H1 (cell line): ENCODE data around the gene BRPF3. TPM values are rescaled to one million over a fixed set of nuclear protein-coding genes. Genes with fewer than 3 reads are reported as not detected.

ENCODE experiments used
- CTCF ChIA-PET: fragments of 300-600 bp; sonication (Branson Sonifier 250); formaldehyde crosslinking; loops from one replicate; lab custom pipeline; 2021; ENCODE audit not compliant: partially characterized antibody; lab: Charles Lee
- POLR2A ChIA-PET: fragments of 300-600 bp; sonication (Branson Sonifier 250); formaldehyde crosslinking; loops from one replicate; lab custom pipeline; 2021; ENCODE audit warnings: inconsistent platforms; ENCODE audit not compliant: partially characterized antibody; lab: Charles Lee
- DNase-seq, 2 experiments: peaks; one replicate each; pipeline versions ENCODE4 v3.0.0 to v3.0.0-alpha.2; 2010 to 2022; ENCODE audit warnings: low spot score in 2 of 2, low read depth in 1 of 2, mixed read lengths in 1 of 2
- FAIRE-seq: peaks from 2 replicates; lab custom pipeline; 2011; peaks lifted over from hg19 to GRCh38; lab: Jason Lieb, UNC
- H2AFZ ChIP-seq: 2 replicates; pipeline ENCODE4 v1.8.1; 2012; ENCODE audit warnings: low read length, inconsistent platforms
- H2AK5ac ChIP-seq: 2 replicates; pipeline ENCODE4 v1.6.1; 2013; ENCODE audit warnings: low read depth, low read length
- H2BK120ac ChIP-seq: replicated peaks from 2 replicates; pipeline ENCODE3; 2013; ENCODE audit warnings: low read depth, low read length, inconsistent platforms
- H2BK12ac ChIP-seq: 2 replicates; pipeline ENCODE4 v1.6.1; 2013; ENCODE audit warnings: low read depth, low read length
- H2BK15ac ChIP-seq: 2 replicates; pipeline ENCODE4 v1.6.1; 2013; ENCODE audit warnings: low read length
- H2BK20ac ChIP-seq: 2 replicates; pipeline ENCODE4 v1.6.1; 2013; ENCODE audit warnings: low read length
- H2BK5ac ChIP-seq: 2 replicates; pipeline ENCODE4 v1.6.1; 2013; ENCODE audit warnings: low read depth, low read length
- H3K14ac ChIP-seq: 2 replicates; pipeline ENCODE4 v1.6.1; 2013; ENCODE audit warnings: inconsistent platforms; ENCODE audit not compliant: insufficient read length
- H3K18ac ChIP-seq: 2 replicates; pipeline ENCODE4 v1.6.1; 2013; ENCODE audit warnings: low read length; ENCODE audit errors: extremely low read depth
- H3K23ac ChIP-seq: 2 replicates; pipeline ENCODE4 v1.6.1; 2013; ENCODE audit warnings: inconsistent platforms; ENCODE audit not compliant: insufficient read length
- H3K23me2 ChIP-seq: 2 replicates; pipeline ENCODE4 v1.6.1; 2013; ENCODE audit warnings: low read depth, low read length
- H3K27ac ChIP-seq: 2 replicates; pipeline ENCODE4 v1.6.1; 2011; ENCODE audit warnings: low read depth, low read length, inconsistent platforms
- H3K27me3 ChIP-seq, 4 experiments: replicated peaks in 1 of 4; 1 replicate in 1 of 4; 2 replicates in 3 of 4; pipeline versions ENCODE4 v1.6.1 to v1.8.1; 2011 to 2013; ENCODE audit warnings: low read length in 3 of 4, mild to moderate bottlenecking in 3 of 4, inconsistent platforms in 2 of 4, mixed read lengths in 2 of 4, moderate library complexity in 1 of 4; ENCODE audit not compliant: control insufficient read depth in 3 of 4, insufficient read depth in 3 of 4; ENCODE audit errors: extremely low read depth in 1 of 4
- H3K36me3 ChIP-seq, 4 experiments: 2 replicates each; pipeline versions ENCODE4 v1.6.1 to v1.8.1; 2011 to 2013; ENCODE audit warnings: mild to moderate bottlenecking in 4 of 4, low read length in 3 of 4, moderate library complexity in 2 of 4, control low read depth in 1 of 4, inconsistent platforms in 1 of 4; ENCODE audit not compliant: insufficient read depth in 4 of 4, control insufficient read depth in 2 of 4
- H3K4ac ChIP-seq: replicated peaks from 2 replicates; pipeline ENCODE3; 2013; ENCODE audit warnings: low read length, low read depth, mixed read lengths, inconsistent platforms; ENCODE audit not compliant: insufficient read length
- H3K4me1 ChIP-seq, 4 experiments: replicated peaks in 1 of 4; 1 replicate in 1 of 4; 2 replicates in 3 of 4; pipeline versions ENCODE4 v1.6.1 to v1.8.1; 2011 to 2013; ENCODE audit warnings: low read length in 3 of 4, inconsistent platforms in 2 of 4, mixed read lengths in 1 of 4; ENCODE audit not compliant: insufficient read depth in 4 of 4, control insufficient read depth in 3 of 4
- H3K4me2 ChIP-seq, 2 experiments: 2 replicates each; pipeline versions ENCODE4 v1.6.1 to v1.8.1; 2011 to 2013; ENCODE audit warnings: low read depth in 2 of 2, low read length in 2 of 2, control low read depth in 1 of 2, inconsistent platforms in 1 of 2, mild to moderate bottlenecking in 1 of 2; ENCODE audit not compliant: insufficient read depth in 1 of 2
- H3K4me3 ChIP-seq, 4 experiments: fragments of 200-600, 300-600 bp in 1 of 4; sonication (generic), shearing (Covaris generic), sonication (Bioruptor Twin) in 1 of 4; 2 replicates each; pipeline versions ENCODE4 v1.5.1 to v1.8.1; 2011 to 2016; ENCODE audit warnings: low read length in 4 of 4, low read depth in 3 of 4, control low read depth in 2 of 4, inconsistent platforms in 2 of 4, mild to moderate bottlenecking in 2 of 4, mixed read lengths in 1 of 4, moderate library complexity in 1 of 4; ENCODE audit not compliant: insufficient read depth in 2 of 4; ENCODE audit errors: extremely low read depth in 1 of 4
- H3K56ac ChIP-seq: replicated peaks from 2 replicates; pipeline ENCODE3; 2013; ENCODE audit warnings: low read depth, mild to moderate bottlenecking, mixed read lengths, low read length, inconsistent platforms; ENCODE audit not compliant: insufficient read length
- H3K79me1 ChIP-seq: 2 replicates; pipeline ENCODE4 v1.6.1; 2013; ENCODE audit warnings: low read depth, low read length, control low read depth
- H3K79me2 ChIP-seq, 2 experiments: 2 replicates each; pipeline versions ENCODE4 v1.6.1 to v1.8.1; 2012 to 2013; ENCODE audit warnings: low read length in 2 of 2, mild to moderate bottlenecking in 2 of 2, inconsistent platforms in 1 of 2; ENCODE audit not compliant: insufficient read depth in 2 of 2, control insufficient read depth in 1 of 2
- H3K9ac ChIP-seq, 4 experiments: replicated peaks in 1 of 4; 1 replicate in 1 of 4; 2 replicates in 3 of 4; pipeline versions ENCODE4 v1.6.1 to v1.8.1; 2011 to 2013; ENCODE audit warnings: low read depth in 3 of 4, low read length in 3 of 4, control low read depth in 2 of 4, mild to moderate bottlenecking in 2 of 4, moderate library complexity in 2 of 4, inconsistent platforms in 1 of 4; ENCODE audit errors: extremely low read depth in 1 of 4
- H3K9me3 ChIP-seq, 2 experiments: 2 replicates each; pipeline versions ENCODE4 v1.6.1 to v1.8.1; 2012 to 2013; ENCODE audit warnings: mild to moderate bottlenecking in 2 of 2, moderate library complexity in 2 of 2, control low read depth in 1 of 2, inconsistent platforms in 1 of 2, low read depth in 1 of 2, low read length in 1 of 2, mixed read lengths in 1 of 2; ENCODE audit not compliant: insufficient read depth in 2 of 2
- H4K20me1 ChIP-seq, 2 experiments: replicated peaks in 1 of 2; 2 replicates each; pipeline versions ENCODE3 to v1.8.1; 2011 to 2013; ENCODE audit warnings: inconsistent platforms in 2 of 2, low read length in 2 of 2, mild to moderate bottlenecking in 1 of 2; ENCODE audit not compliant: insufficient read depth in 2 of 2, control insufficient read depth in 1 of 2
- H4K5ac ChIP-seq: 2 replicates; pipeline ENCODE4 v1.6.1; 2013; ENCODE audit warnings: low read length, low read depth, mixed read lengths, inconsistent platforms; ENCODE audit not compliant: insufficient read length
- H4K8ac ChIP-seq: 2 replicates; pipeline ENCODE4 v1.8.0; 2013; ENCODE audit warnings: mild to moderate bottlenecking, moderate library complexity, low read length, inconsistent platforms; ENCODE audit not compliant: insufficient read depth; ENCODE audit errors: extremely low read depth
- H4K91ac ChIP-seq: replicated peaks from 2 replicates; pipeline ENCODE3; 2013; ENCODE audit warnings: low read length, mixed read lengths, inconsistent platforms; ENCODE audit not compliant: insufficient read length
- BRCA1 ChIP-seq: IDR thresholded peaks from 2 replicates; pipeline ENCODE4 v1.6.1; 2012; ENCODE audit warnings: low read depth, low read length, improper control_type of control experiment
- CHD1 ChIP-seq: IDR thresholded peaks from 2 replicates; pipeline ENCODE4 v1.6.1; 2012; ENCODE audit warnings: low read depth, low read length, improper control_type of control experiment
- CTBP2 ChIP-seq: IDR thresholded peaks from 2 replicates; pipeline ENCODE4 v1.7.0; 2011; ENCODE audit warnings: borderline replicate concordance, mild to moderate bottlenecking, moderate library complexity, mixed read lengths, low read length; ENCODE audit not compliant: insufficient read depth, insufficient read length
- GABPA ChIP-seq: IDR thresholded peaks from 2 replicates; pipeline ENCODE4 v1.6.1; 2011; ENCODE audit warnings: mild to moderate bottlenecking, low read length, moderate library complexity, borderline replicate concordance; ENCODE audit not compliant: insufficient read depth
- GTF2F1 ChIP-seq: IDR thresholded peaks from 2 replicates; pipeline ENCODE4 v1.6.1; 2012; ENCODE audit warnings: low read depth, low read length, improper control_type of control experiment, borderline replicate concordance
- JUN ChIP-seq: IDR thresholded peaks from 2 replicates; pipeline ENCODE4 v1.6.1; 2011; ENCODE audit warnings: low read depth, mild to moderate bottlenecking, improper control_type of control experiment, low read length
- KDM1A ChIP-seq: fragments of 200-600, 300-600 bp; sonication (generic); IDR thresholded peaks from 2 replicates; pipeline ENCODE4 v1.7.1; 2016; ENCODE audit warnings: mild to moderate bottlenecking, low read length, borderline replicate concordance
- RBBP5 ChIP-seq: IDR thresholded peaks from 2 replicates; pipeline ENCODE4 v1.7.1; 2012; ENCODE audit warnings: low read depth, mild to moderate bottlenecking, inconsistent platforms, low read length, moderate library complexity, borderline replicate concordance
- RXRA ChIP-seq: IDR thresholded peaks from 2 replicates; pipeline ENCODE4 v1.6.1; 2011; ENCODE audit warnings: low read depth, mild to moderate bottlenecking, low read length, moderate library complexity; ENCODE audit not compliant: insufficient read depth
- SIN3A ChIP-seq, 2 experiments: IDR thresholded peaks in 1 of 2; conservative IDR thresholded peaks in 1 of 2; 2 replicates each; pipeline ENCODE4 v1.6.1; 2011 to 2012; ENCODE audit warnings: low read length in 2 of 2, improper control_type of control experiment in 1 of 2, low read depth in 1 of 2, mild to moderate bottlenecking in 1 of 2
- SP1 ChIP-seq: IDR thresholded peaks from 2 replicates; pipeline ENCODE4 v1.6.1; 2011; ENCODE audit warnings: low read depth, low read length
- SRF ChIP-seq: IDR thresholded peaks from 2 replicates; pipeline ENCODE4 v1.6.1; 2011; ENCODE audit warnings: mild to moderate bottlenecking, low read depth, low read length, moderate library complexity
- TAF7 ChIP-seq: optimal IDR thresholded peaks from 2 replicates; pipeline ENCODE3; 2011; ENCODE audit warnings: low read depth, mild to moderate bottlenecking, inconsistent platforms, low read length, moderate library complexity, borderline replicate concordance
- TCF12 ChIP-seq: IDR thresholded peaks from 2 replicates; pipeline ENCODE4 v1.6.1; 2011; ENCODE audit warnings: low read depth, mild to moderate bottlenecking, low read length
- YY1 ChIP-seq: IDR thresholded peaks from 2 replicates; pipeline ENCODE4 v1.6.1; 2011; ENCODE audit warnings: low read depth, mild to moderate bottlenecking, low read length
- WGBS, 2 experiments: shearing (Covaris generic) in 1 of 2; methylation state at CpG; one replicate each; pipeline versions ENCODE4 v1.1.6 to v1.1.7; 2013 to 2015; ENCODE audit warnings: low lambda C conversion rate in 2 of 2, mixed read lengths in 2 of 2, inconsistent platforms in 1 of 2, low coverage in 1 of 2, missing lambda C conversion rate in 1 of 2; ENCODE audit not compliant: insufficient replicate concordance in 2 of 2, insufficient coverage in 1 of 2, insufficient read length in 1 of 2; ENCODE audit errors: extremely low coverage in 1 of 2, missing lambda C conversion rate in 1 of 2; 5-methylcytosine and 5-hydroxymethylcytosine counted together
- polyA plus RNA-seq, 7 experiments: library from polyadenylated mRNA; depleted of rRNA in 3 of 7; stranded (reverse) in 5 of 7; unstranded in 2 of 7; fragments of >200 nt in 5 of 7; fragments of 200-250 nt in 2 of 7; gene quantifications; 1 replicate in 5 of 7; 2 replicates in 1 of 7; 4 replicates in 1 of 7; pipeline versions ENCODE4 v1.2.1 to v1.2.3, GENCODE V29; 2011 to 2013; ENCODE audit warnings: missing spikeins in 2 of 7, mixed read lengths in 2 of 7
- total RNA-seq: library from RNA; stranded (reverse); fragmentation: NEBNext Ultra II Directional; extraction: Animal tissue kit (Norgen Biotek cat#: 25700); gene quantifications from 2 replicates; pipeline ENCODE4 v1.2.1, GENCODE V29; 2021

The BRPF3 gene
- total and polyA plus RNA-seq, 2 of the 8 experiments (the other 6 are each of a cell fraction or from before 2014, with no cell fraction given): 26.0 to 37.5 TPM

GRCh38 chr6:36187446-36187845 is 9.1 kb upstream of the BRPF3 start:
- ChIA-PET CTCF (interaction anchor here (0.7 to 1.9 kb wide), 2 partner anchors 48 to 982 kb away, joined by 3 to 8 read pairs; no protein-coding TSS in a partner anchor), POLR2A (interaction anchor here (0.7 to 1.4 kb wide), 3 partner anchors 10 to 64 kb away, joined by 3 to 4 read pairs (median 3); no protein-coding TSS in a partner anchor)
- no peak overlapping the region for H2BK120ac ChIP-seq
- H3K27ac ChIP-seq: no peak overlapping the region
- no peak for FAIRE-seq
- H2BK15ac ChIP-seq: no peak overlapping the region
- H3K36me3 ChIP-seq: no peaks in the 10 kb centered on the region
- H2BK12ac ChIP-seq: no peak overlapping the region
- no peak overlapping the region for H2AK5ac ChIP-seq
- H4K5ac ChIP-seq: no peak overlapping the region
- H3K4me3 ChIP-seq: no peak overlapping the region
- no peak overlapping the region for H4K8ac ChIP-seq
- no peak overlapping the region for H2BK5ac ChIP-seq
- no peak overlapping the region for H3K14ac ChIP-seq
- no peak for DNase-seq
- H3K9ac ChIP-seq: no peak overlapping the region
- H3K4me2 ChIP-seq: no peak overlapping the region
- H3K23me2 ChIP-seq: no peaks in the 10 kb centered on the region
- no peaks in the 10 kb centered on the region for H3K79me2 ChIP-seq
- no peaks in the 10 kb centered on the region for H3K9me3 ChIP-seq
- H3K4me1 ChIP-seq: no peaks in the 10 kb centered on the region; a peak in 1 of 7 replicates
- no peaks in the 10 kb centered on the region for H3K79me1 ChIP-seq
- no peak overlapping the region for H3K18ac ChIP-seq
- H2BK20ac ChIP-seq: no peak overlapping the region
- H3K4ac ChIP-seq: no peak overlapping the region
- H3K56ac ChIP-seq: no peak overlapping the region
- H3K27me3 ChIP-seq: no peaks in the 10 kb centered on the region
- H4K20me1 ChIP-seq: peaks cover 0 to 1% of the 10 kb centered on the region in 2 experiments
- no peak overlapping the region for H4K91ac ChIP-seq
- no peak overlapping the region for H2AFZ ChIP-seq
- no peak overlapping the region for H3K23ac ChIP-seq
- 91% methylated on average over 2 of the region's 2 CpGs; no CpG with 5 or more reads in 1 of the 2 experiments for WGBS, 2 experiments
- TF ChIP-seq YY1 (no peak), SRF (no peak), CTBP2 (no peak), RXRA (no peak), JUN (no peak), RBBP5 (no peak), TCF12 (no peak), TAF7 (no peak), GABPA (no peak), SP1 (no peak), KDM1A (no peak), CHD1 (no peak), BRCA1 (no peak), SIN3A (conservative IDR thresholded peaks at IDR 0.05 in 1 of 2, IDR thresholded peaks at IDR 0.05 in 1 of 2; ENCODE audit: low read depth in 1 of 2, low read length in 2 of 2) (no peak), GTF2F1 (no peak)
